Heart left ventricle (tissue), 16 donors: ENCODE results near the gene PLCL1. TPM values are rescaled to one million over a fixed set of nuclear protein-coding genes. Genes with fewer than 3 reads are reported as not detected.

Experiments
- ATAC-seq, 4 donors: fragments of 200-7000 bp; cut with Tn5 transposase; one replicate each; pipeline ENCODE4 v1.9.1; 2020 to 2022; ENCODE audit warnings: moderate library complexity in 4 of 4, mild to moderate bottlenecking in 3 of 4, moderate number of reproducible peaks in 1 of 4
- DNase-seq, 5 donors: peaks; one replicate each; pipeline ENCODE4 v3.0.0-alpha.2; 2020
- H3K27ac ChIP-seq, 12 donors: fragments of 200-600 bp; sonication (generic) in 4 of 12; one replicate each; pipeline versions ENCODE4 v1.5.0 to v1.8.0; 2016 to 2022; ENCODE audit warnings: mild to moderate bottlenecking in 2 of 12
- H3K27me3 ChIP-seq, 9 donors: fragments of 200-600 bp; sonication (generic) in 2 of 9; one replicate each; pipeline versions ENCODE4 v1.5.1 to v1.8.0; 2016 to 2022; ENCODE audit warnings: mild to moderate bottlenecking in 3 of 9
- H3K36me3 ChIP-seq, 9 donors: fragments of 200-600 bp; sonication (generic) in 2 of 9; one replicate each; pipeline versions ENCODE4 v1.5.0 to v1.8.0; 2018 to 2022; ENCODE audit warnings: mild to moderate bottlenecking in 2 of 9
- H3K4me1 ChIP-seq, 12 donors: fragments of 200-600 bp; sonication (generic) in 4 of 12; one replicate each; pipeline versions ENCODE4 v1.5.0 to v1.8.0; 2016 to 2022; ENCODE audit warnings: mild to moderate bottlenecking in 3 of 12
- H3K4me3 ChIP-seq, 12 donors: fragments of 200-600 bp; sonication (generic) in 4 of 12; one replicate each; pipeline versions ENCODE4 v1.5.0 to v1.8.0; 2017 to 2022; ENCODE audit warnings: mild to moderate bottlenecking in 9 of 12, moderate library complexity in 4 of 12
- H3K9me3 ChIP-seq, 12 donors: fragments of 200-600 bp; sonication (generic) in 4 of 12; one replicate each; pipeline versions ENCODE4 v1.5.0 to v1.8.0; 2016 to 2022; ENCODE audit warnings: mild to moderate bottlenecking in 1 of 12
- CTCF ChIP-seq, 12 donors: fragments of 200-600 bp; sonication (generic) in 4 of 12; IDR thresholded peaks; one replicate each; pipeline versions ENCODE4 v1.5.0 to v1.8.0; 2018 to 2022; ENCODE audit warnings: antibody characterized with exemption in 12 of 12, mild to moderate bottlenecking in 5 of 12
- POLR2A ChIP-seq, 2 donors: fragments of 450-650 bp; IDR thresholded peaks; one replicate each; pipeline ENCODE4 v1.6.1; 2017; ENCODE audit warnings: antibody characterized with exemption in 2 of 2, mild to moderate bottlenecking in 2 of 2, moderate library complexity in 2 of 2
- WGBS, 4 donors: extraction: QIAGEN DNeasy Blood & Tissue Kit in 2 of 4; methylation state at CpG; one replicate each; pipeline versions ENCODE4 v1.1.5 to v1.1.7; 2013 to 2018; 5-methylcytosine and 5-hydroxymethylcytosine counted together
- intact Hi-C, 10 donors: fragments of 100-400 bp; cut with DNase I; formaldehyde crosslinking; loops; one replicate each; pipeline versions ENCODE4 v1.11.1 to v1.14.2; 2022
- polyA plus RNA-seq, 2 donors: library from polyadenylated mRNA; stranded (reverse); fragments of 200-250 nt; gene quantifications; one replicate each; pipeline ENCODE4 v1.2.3, GENCODE V29; 2013
- total RNA-seq, 9 donors: library from RNA; depleted of rRNA in 2 of 9; stranded (reverse); fragments of >200 nt in 2 of 9; fragmentation: NEBNext Ultra II Directional in 3 of 9; extraction: Animal tissue kit (Norgen Biotek cat#: 25700) in 3 of 9; gene quantifications; one replicate each; pipeline versions ENCODE4 v1.1.0 to v1.2.4, GENCODE V29; 2016 to 2023
- donor health status: ischemic (EF 13 %, LVEDD 7.1; RV severe dilation, severe dysfunction).
- donor health status: healthy with polysubstance abuse.
- donor health status: DM: no; HTN: yes; CAD: no.
- donor health status: DM: no; HTN: no; CAD: no.
- donor health status: ischemic (EF 25% LVEDD 6.9; RV normal size, moderate dysfunction).
- donor health status: ischemic (EF 25% LVEDD 5.7; RV mildly dilated, moderate dysfunction).
- donor health status: healthy.
- donor health status: DM: yes; HTN: yes; CAD: no.
- donor health status: ischemic (EF 35%, LVEDD 5.7; RV mildly dilated, moderate dysfunction).
- donor health status: nonischemic (EF 11% LVEDD 7.7; RV severe dilation, severe dysfunction).
- donor health status: DM: yes; HTN: yes; CAD: no.
- donor health status: PGD.
- donor health status: ischemic (EF 29% LVEDD 5.4; RV normal size, mild dysfunction).
- donor health status: nonischemic (EF 23%, LVEDD 6.1; RV moderate dilation, normal function).

Gene PLCL1
- total and polyA plus RNA-seq, 11 donors, result 22.0 to 126 (median 90.4) TPM

- DNase-seq (no peak), ATAC-seq (peak in 3 of 4 donors; percentile 4 to 40 (median 13))
- Histone ChIP-seq H3K27me3 (no peaks in the 10 kb centered on the region), H3K4me1 (peaks cover 0 to 62% (median 32%) of the 10 kb centered on the region in 12 donors), H3K4me3 (no peak overlapping the region), H3K27ac (peak overlapping the region in 8 of 12 donors; percentile 18 to 59 (median 35)), H3K36me3 (no peaks in the 10 kb centered on the region), H3K9me3 (no peaks in the 10 kb centered on the region)
- 13 to 31% (median 23%) methylated on average over 1 of the region's 1 CpG for WGBS, 4 donors
- TF ChIP-seq POLR2A (IDR thresholded peaks at IDR 0.05) (no peak), CTCF (IDR thresholded peaks at IDR 0.05) (no peak)
- intact Hi-C loops, result loop anchor here in 1 of 10 donors (5.0 kb wide), 1 partner anchor 54 kb away; no protein-coding TSS in a partner anchor
Measured at GRCh38 chr2:198116756-198117155, 312.4 kb downstream of the PLCL1 start.

GRCh38 chr2:198117406-198118041 is 313.1 kb downstream of the PLCL1 start:
- no peaks in the 10 kb centered on the region for H3K9me3 ChIP-seq
- H3K36me3 ChIP-seq, result no peaks in the 10 kb centered on the region
- no peak for TF ChIP-seq POLR2A (IDR thresholded peaks at IDR 0.05)
- no peak for TF ChIP-seq CTCF (IDR thresholded peaks at IDR 0.05)
- DNase-seq (no peak), ATAC-seq (no peak)
- intact Hi-C loops, result loop anchor here in 1 of 10 donors (5.0 kb wide), 1 partner anchor 55 kb away; no protein-coding TSS in a partner anchor
- H3K27me3 ChIP-seq, result no peaks in the 10 kb centered on the region
- H3K4me1 ChIP-seq, result peaks cover 0 to 54% (median 26%) of the 10 kb centered on the region in 12 donors
- no peak overlapping the region for H3K4me3 ChIP-seq
- H3K27ac ChIP-seq, result peak overlapping the region in 6 of 12 donors; percentile 24 to 59 (median 42)
- 76 to 84% (median 77%) methylated on average over 4 of the region's 4 CpGs for WGBS, 4 donors

GRCh38 chr2:198127627-198128026 is 323.2 kb downstream of the PLCL1 start:
- DNase-seq (peak in 4 of 5 donors; percentile 38 to 60 (median 44)), ATAC-seq (peak; percentile 66 to 87 (median 78))
- Histone ChIP-seq H3K9me3 (no peaks in the 10 kb centered on the region), H3K4me3 (no peak overlapping the region), H3K27ac (no peak overlapping the region), H3K4me1 (peaks cover 0 to 19% (median 7%) of the 10 kb centered on the region in 12 donors), H3K27me3 (no peaks in the 10 kb centered on the region), H3K36me3 (no peaks in the 10 kb centered on the region)
- TF ChIP-seq POLR2A (IDR thresholded peaks at IDR 0.05) (no peak), CTCF (IDR thresholded peaks at IDR 0.05) (peak; percentile 49 to 81 (median 68))
- WGBS, 4 donors, result 76 to 82% (median 77%) methylated on average over 1 of the region's 1 CpG
- intact Hi-C loops, result loop anchor here in 9 of 10 donors (1.0 to 10.0 kb wide), 9 partner anchors 143 to 420 kb away; partner anchors contain the start of genes PLCL1 (in 3 of the 9) and MARS2 (in 1 of the 9)

DNA sequence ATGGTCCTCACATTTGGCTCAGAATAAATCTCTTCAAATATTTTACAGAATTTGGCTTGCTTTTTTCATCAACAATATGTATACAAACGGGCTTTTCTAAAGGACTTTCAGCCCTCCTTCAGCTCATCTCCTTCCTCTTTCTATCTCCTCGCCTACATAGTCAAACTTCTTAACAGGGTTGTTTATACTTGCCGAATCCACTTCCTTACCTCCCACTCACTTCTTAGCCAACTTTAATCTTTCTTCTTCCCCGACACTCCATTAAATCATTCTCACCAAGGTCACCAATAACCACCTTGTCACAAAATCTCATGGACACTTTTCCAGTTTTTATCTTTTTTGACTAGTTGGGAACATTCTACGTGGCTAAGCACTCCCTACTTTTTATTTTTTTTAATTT is 325.2 kb downstream of the PLCL1 start:
- TF ChIP-seq CTCF (IDR thresholded peaks at IDR 0.05) (no peak), POLR2A (IDR thresholded peaks at IDR 0.05) (no peak)
- Histone ChIP-seq H3K36me3 (no peaks in the 10 kb centered on the region), H3K27me3 (no peaks in the 10 kb centered on the region), H3K4me3 (no peak overlapping the region), H3K4me1 (peaks cover 0 to 17% (median 7%) of the 10 kb centered on the region in 12 donors), H3K27ac (no peak overlapping the region), H3K9me3 (no peaks in the 10 kb centered on the region)
- DNase-seq, result no peak
- intact Hi-C loops, result loop anchor here in 8 of 10 donors (2.0 to 10.0 kb wide), 9 partner anchors 145 to 422 kb away; partner anchors contain the start of genes MARS2 (in 1 of the 8) and PLCL1 (in 1 of the 8)
- WGBS, 4 donors, result 77 to 83% (median 79%) methylated on average over 5 of the region's 5 CpGs
- no peak for ATAC-seq
